GM12891 (cell line): Measurements from ENCODE around the gene COL4A1.

Source experiments
- POLR2A ChIP-seq: IDR thresholded peaks from 2 replicates; pipeline ENCODE4 v1.6.1; 2011; ENCODE audit warnings: low read depth, low read length, control low read depth
- POLR2AphosphoS5 ChIP-seq: IDR thresholded peaks from 2 replicates; pipeline ENCODE4 v1.6.1; 2011; ENCODE audit warnings: low read depth, low read length, control low read depth
- SPI1 ChIP-seq: IDR thresholded peaks from 2 replicates; pipeline ENCODE4 v1.6.1; 2011; ENCODE audit warnings: low read depth, low read length, control low read depth
- TAF1 ChIP-seq: IDR thresholded peaks from 2 replicates; pipeline ENCODE4 v1.6.1; 2011; ENCODE audit warnings: low read depth, low read length, control low read depth

GRCh38 chr13:110289174-110289573 is 17.8 kb downstream of the COL4A1 start:
- TF ChIP-seq TAF1 (no peak), POLR2AphosphoS5 (no peak), POLR2A (no peak), SPI1 (no peak)
